ENCODE measurements around the gene CRMP1.

Gene CRMP1

GRCh38 chr4:5893004-5893580, at the start of gene CRMP1:
Gene CRMP1 (minus strand): TSS chr4:5893086. CDS start chr4:5892969, 117 bp downstream.
- H3K9me3 ChIP-seq (ENCODE audit: control insufficient read depth, insufficient read depth, low read depth, low read length), result peaks cover 4% of the 10 kb centered on the region; the same call in 1 of the 2 replicates
- H3K4me1 ChIP-seq (ENCODE audit: control insufficient read depth, insufficient read depth, low read length), result peaks cover 27% of the 10 kb centered on the region
- H3K36me3 ChIP-seq (ENCODE audit: control insufficient read depth, insufficient read depth, low read length), result no peaks in the 10 kb centered on the region
- H3K27ac ChIP-seq (ENCODE audit: low read depth, low read length), result no peak within 1 kb of the TSS
- no peak within 1 kb of the TSS for H3K9ac ChIP-seq (ENCODE audit: low read length)
- peaks cover 88% of the 10 kb centered on the region for H3K27me3 ChIP-seq (ENCODE audit: control insufficient read depth, insufficient read depth, low read length)
- H3K4me3 ChIP-seq (ENCODE audit: low read depth, low read length), result peak within 1 kb of the TSS; percentile 71

GRCh38 chr4:5941601-5942000, 48.7 kb upstream of the CRMP1 start:
- H3K4me1 ChIP-seq (ENCODE audit: control insufficient read depth, insufficient read depth, low read length), result peaks cover 10% of the 10 kb centered on the region; the same call in 1 of the 2 replicates
- peaks cover 11% of the 10 kb centered on the region for H3K9me3 ChIP-seq (ENCODE audit: control insufficient read depth, insufficient read depth, low read depth, low read length)
- H3K4me3 ChIP-seq (ENCODE audit: low read depth, low read length), result no peak overlapping the region
- peaks cover 6% of the 10 kb centered on the region; the same call in 1 of the 2 replicates for H3K27me3 ChIP-seq (ENCODE audit: control insufficient read depth, insufficient read depth, low read length)
- no peaks in the 10 kb centered on the region for H3K36me3 ChIP-seq (ENCODE audit: control insufficient read depth, insufficient read depth, low read length)
- no peak overlapping the region for H3K27ac ChIP-seq (ENCODE audit: low read depth, low read length)
- H3K9ac ChIP-seq (ENCODE audit: low read length), result no peak overlapping the region

GRCh38 chr4:5940470-5941203, 47.8 kb upstream of the CRMP1 start:
- no peaks in the 10 kb centered on the region for H3K36me3 ChIP-seq (ENCODE audit: control insufficient read depth, insufficient read depth, low read length)
- no peak overlapping the region for H3K9ac ChIP-seq (ENCODE audit: low read length)
- H3K9me3 ChIP-seq (ENCODE audit: control insufficient read depth, insufficient read depth, low read depth, low read length), result 0 out of 2 replicates have a peak, but pooled peaks cover 5% of the 10 kb centered on the region
- peaks cover 10% of the 10 kb centered on the region; the same call in 1 of the 2 replicates for H3K4me1 ChIP-seq (ENCODE audit: control insufficient read depth, insufficient read depth, low read length)
- H3K4me3 ChIP-seq (ENCODE audit: low read depth, low read length), result no peak overlapping the region
- no peak overlapping the region for H3K27ac ChIP-seq (ENCODE audit: low read depth, low read length)
- H3K27me3 ChIP-seq (ENCODE audit: control insufficient read depth, insufficient read depth, low read length), result peaks cover 6% of the 10 kb centered on the region; the same call in 1 of the 2 replicates

- Histone ChIP-seq H3K4me1 (ENCODE audit: control insufficient read depth, insufficient read depth, low read length) (peaks cover 5% of the 10 kb centered on the region; the same call in 1 of the 2 replicates), H3K9me3 (ENCODE audit: control insufficient read depth, insufficient read depth, low read depth, low read length) (no peaks in the 10 kb centered on the region), H3K4me3 (ENCODE audit: low read depth, low read length) (no peak overlapping the region), H3K36me3 (ENCODE audit: control insufficient read depth, insufficient read depth, low read length) (no peaks in the 10 kb centered on the region), H3K9ac (ENCODE audit: low read length) (no peak overlapping the region), H3K27me3 (ENCODE audit: control insufficient read depth, insufficient read depth, low read length) (peaks cover 7% of the 10 kb centered on the region; the same call in 1 of the 2 replicates), H3K27ac (ENCODE audit: low read depth, low read length) (no peak overlapping the region)
These were observed 41.3 kb upstream of the CRMP1 start for GRCh38 chr4:5933996-5934831.

- Histone ChIP-seq H3K27ac (ENCODE audit: low read depth, low read length) (no peak overlapping the region), H3K9ac (ENCODE audit: low read length) (no peak overlapping the region), H3K4me1 (ENCODE audit: control insufficient read depth, insufficient read depth, low read length) (peaks cover 5% of the 10 kb centered on the region; the same call in 1 of the 2 replicates), H3K36me3 (ENCODE audit: control insufficient read depth, insufficient read depth, low read length) (no peaks in the 10 kb centered on the region), H3K4me3 (ENCODE audit: low read depth, low read length) (no peak overlapping the region), H3K9me3 (ENCODE audit: control insufficient read depth, insufficient read depth, low read depth, low read length) (no peaks in the 10 kb centered on the region), H3K27me3 (ENCODE audit: control insufficient read depth, insufficient read depth, low read length) (peaks cover 7% of the 10 kb centered on the region; the same call in 1 of the 2 replicates)
These were observed 40.2 kb upstream of the CRMP1 start for GRCh38 chr4:5933116-5933515.

- H3K4me1 ChIP-seq (ENCODE audit: control insufficient read depth, insufficient read depth, low read length), result peaks cover 5% of the 10 kb centered on the region; the same call in 1 of the 2 replicates
These were observed 39.2 kb upstream of the CRMP1 start for GRCh38 chr4:5932035-5932568.

GRCh38 chr4:5931526-5931925, 38.6 kb upstream of the CRMP1 start:
- Histone ChIP-seq H3K4me1 (ENCODE audit: control insufficient read depth, insufficient read depth, low read length) (peaks cover 5% of the 10 kb centered on the region; the same call in 1 of the 2 replicates), H3K27me3 (ENCODE audit: control insufficient read depth, insufficient read depth, low read length) (peaks cover 7% of the 10 kb centered on the region; the same call in 1 of the 2 replicates)

More at GRCh38 chr4:5932035-5932568, 39.2 kb upstream of the CRMP1 start:
- peaks cover 7% of the 10 kb centered on the region; the same call in 1 of the 2 replicates for H3K27me3 ChIP-seq (ENCODE audit: control insufficient read depth, insufficient read depth, low read length)
- no peak overlapping the region for H3K9ac ChIP-seq (ENCODE audit: low read length)
- no peaks in the 10 kb centered on the region for H3K9me3 ChIP-seq (ENCODE audit: control insufficient read depth, insufficient read depth, low read depth, low read length)
- no peaks in the 10 kb centered on the region for H3K36me3 ChIP-seq (ENCODE audit: control insufficient read depth, insufficient read depth, low read length)
- H3K4me3 ChIP-seq (ENCODE audit: low read depth, low read length), result no peak overlapping the region
- no peak overlapping the region for H3K27ac ChIP-seq (ENCODE audit: low read depth, low read length)

GRCh38 chr4:5930876-5931275, 38.0 kb upstream of the CRMP1 start:
- Histone ChIP-seq H3K4me1 (ENCODE audit: control insufficient read depth, insufficient read depth, low read length) (peaks cover 5% of the 10 kb centered on the region; the same call in 1 of the 2 replicates), H3K27ac (ENCODE audit: low read depth, low read length) (no peak overlapping the region), H3K9me3 (ENCODE audit: control insufficient read depth, insufficient read depth, low read depth, low read length) (no peaks in the 10 kb centered on the region), H3K36me3 (ENCODE audit: control insufficient read depth, insufficient read depth, low read length) (no peaks in the 10 kb centered on the region), H3K4me3 (ENCODE audit: low read depth, low read length) (no peak overlapping the region), H3K9ac (ENCODE audit: low read length) (no peak overlapping the region), H3K27me3 (ENCODE audit: control insufficient read depth, insufficient read depth, low read length) (peaks cover 7% of the 10 kb centered on the region; the same call in 1 of the 2 replicates)

More at GRCh38 chr4:5931526-5931925, 38.6 kb upstream of the CRMP1 start:
- Histone ChIP-seq H3K36me3 (ENCODE audit: control insufficient read depth, insufficient read depth, low read length) (no peaks in the 10 kb centered on the region), H3K27ac (ENCODE audit: low read depth, low read length) (no peak overlapping the region), H3K9me3 (ENCODE audit: control insufficient read depth, insufficient read depth, low read depth, low read length) (no peaks in the 10 kb centered on the region), H3K9ac (ENCODE audit: low read length) (no peak overlapping the region), H3K4me3 (ENCODE audit: low read depth, low read length) (no peak overlapping the region)

GRCh38 chr4:5930456-5930855, 37.6 kb upstream of the CRMP1 start:
- H3K9ac ChIP-seq (ENCODE audit: low read length), result no peak overlapping the region
- H3K9me3 ChIP-seq (ENCODE audit: control insufficient read depth, insufficient read depth, low read depth, low read length), result no peaks in the 10 kb centered on the region
- H3K36me3 ChIP-seq (ENCODE audit: control insufficient read depth, insufficient read depth, low read length), result no peaks in the 10 kb centered on the region
- peaks cover 7% of the 10 kb centered on the region; the same call in 1 of the 2 replicates for H3K27me3 ChIP-seq (ENCODE audit: control insufficient read depth, insufficient read depth, low read length)
- no peak overlapping the region for H3K27ac ChIP-seq (ENCODE audit: low read depth, low read length)
- no peak overlapping the region for H3K4me3 ChIP-seq (ENCODE audit: low read depth, low read length)
- peaks cover 9% of the 10 kb centered on the region for H3K4me1 ChIP-seq (ENCODE audit: control insufficient read depth, insufficient read depth, low read length)

GRCh38 chr4:5928844-5929420, 36.0 kb upstream of the CRMP1 start:
- no peak overlapping the region for H3K27ac ChIP-seq (ENCODE audit: low read depth, low read length)
- H3K36me3 ChIP-seq (ENCODE audit: control insufficient read depth, insufficient read depth, low read length), result no peaks in the 10 kb centered on the region
- no peak overlapping the region for H3K9ac ChIP-seq (ENCODE audit: low read length)
- no peaks in the 10 kb centered on the region for H3K9me3 ChIP-seq (ENCODE audit: control insufficient read depth, insufficient read depth, low read depth, low read length)
- peaks cover 11% of the 10 kb centered on the region for H3K4me1 ChIP-seq (ENCODE audit: control insufficient read depth, insufficient read depth, low read length)
- H3K4me3 ChIP-seq (ENCODE audit: low read depth, low read length), result no peak overlapping the region
- peaks cover 5% of the 10 kb centered on the region; the same call in 1 of the 2 replicates for H3K27me3 ChIP-seq (ENCODE audit: control insufficient read depth, insufficient read depth, low read length)

Data from HUES6 (cell line).